ENCODE measurements around the gene GPR137. TPM values are rescaled to one million over a fixed set of nuclear protein-coding genes. Genes with fewer than 3 reads are reported as not detected.

GPR137 gene
- polyA plus RNA-seq, 1 donor from 2014 or later = 34.1 TPM

GRCh38 chr11:64276653-64277431, 8.8 kb upstream of the GPR137 start:
- no peaks in the 10 kb centered on the region for H3K79me2 ChIP-seq (replicated peaks; ENCODE audit: insufficient read depth, low read length)
- H3F3A ChIP-seq (ENCODE audit: insufficient read depth, low read length, poor library complexity, severe bottlenecking) = no peaks in the 10 kb centered on the region
- no peak for TF ChIP-seq CTCF (IDR thresholded peaks at IDR 0.05; ENCODE audit: poor library complexity, severe bottlenecking)
- H3K27ac ChIP-seq (ENCODE audit: low read length) = no peak overlapping the region
- no peaks in the 10 kb centered on the region for H4K20me1 ChIP-seq (ENCODE audit: insufficient read depth)
- no peak overlapping the region for H2AFZ ChIP-seq (ENCODE audit: low read depth, low read length)
- no peak overlapping the region for H3K4me2 ChIP-seq (ENCODE audit: low read length)
- H3K9ac ChIP-seq (ENCODE audit: low read length) = no peak overlapping the region
- H3K27me3 ChIP-seq (ENCODE audit: insufficient read depth, low read depth, low read length) = no peaks in the 10 kb centered on the region
- H3K9me2 ChIP-seq (ENCODE audit: insufficient read depth, low read length) = no peaks in the 10 kb centered on the region
- no peaks in the 10 kb centered on the region for H3K9me3 ChIP-seq (ENCODE audit: low read length)
- H3K36me3 ChIP-seq (ENCODE audit: insufficient read depth, low read length) = no peaks in the 10 kb centered on the region
- no peak overlapping the region for H3K4me3 ChIP-seq (ENCODE audit: low read length)

DNA sequence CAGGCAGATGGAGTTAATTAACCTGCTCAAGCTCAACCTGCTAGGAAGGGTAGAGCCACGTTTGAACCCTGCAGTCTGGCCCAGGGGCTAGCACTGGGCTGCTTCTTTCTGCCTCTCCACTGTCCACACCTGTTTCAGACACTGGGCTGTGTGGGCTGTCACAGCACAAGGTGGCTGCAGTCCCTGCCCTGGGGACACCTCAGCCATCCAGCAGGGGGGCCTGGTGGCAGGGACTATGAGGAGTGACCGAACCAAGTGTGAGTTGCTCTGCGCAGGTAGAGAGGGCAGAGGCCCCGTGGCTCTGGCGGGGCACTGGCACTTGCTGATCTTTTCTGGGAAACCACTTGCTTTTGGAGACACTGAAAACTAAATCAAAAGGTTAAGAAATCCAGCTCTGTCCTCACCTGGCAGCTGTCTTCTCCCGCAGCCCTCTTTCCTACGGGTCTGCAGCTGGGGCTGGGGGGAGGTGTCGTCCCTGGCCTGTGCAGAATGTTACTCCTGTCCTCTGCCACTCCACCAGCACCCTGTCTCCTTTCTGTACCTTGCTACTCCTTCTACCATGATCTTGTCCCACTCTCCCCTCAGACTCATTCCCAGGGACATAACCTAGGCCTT, 7.0 kb upstream of the GPR137 start:
- no peaks in the 10 kb centered on the region for H3K9me2 ChIP-seq (ENCODE audit: insufficient read depth, low read length)
- H3K36me3 ChIP-seq (ENCODE audit: insufficient read depth, low read length) = no peaks in the 10 kb centered on the region
- no peak for TF ChIP-seq MXI1 (conservative IDR thresholded peaks at IDR 0.05; ENCODE audit: poor library complexity, severe bottlenecking)
- TF ChIP-seq EP300 (conservative IDR thresholded peaks at IDR 0.05; ENCODE audit: poor library complexity, severe bottlenecking) = no peak
- no peak for TF ChIP-seq TAF1 (IDR thresholded peaks at IDR 0.05; ENCODE audit: low read depth)
- no peak for TF ChIP-seq CTCF (IDR thresholded peaks at IDR 0.05; ENCODE audit: poor library complexity, severe bottlenecking)
- TF ChIP-seq EZH2 (IDR thresholded peaks at IDR 0.05; ENCODE audit: borderline replicate concordance, insufficient read depth, low read length, poor library complexity, severe bottlenecking) = no peak
- TF ChIP-seq RAD21 (conservative IDR thresholded peaks at IDR 0.05) = no peak
- no peak for TF ChIP-seq POLR2AphosphoS5 (IDR thresholded peaks at IDR 0.05)
- TF ChIP-seq SMC3 (conservative IDR thresholded peaks at IDR 0.05; ENCODE audit: poor library complexity) = no peak
- TF ChIP-seq, protein P1, sequence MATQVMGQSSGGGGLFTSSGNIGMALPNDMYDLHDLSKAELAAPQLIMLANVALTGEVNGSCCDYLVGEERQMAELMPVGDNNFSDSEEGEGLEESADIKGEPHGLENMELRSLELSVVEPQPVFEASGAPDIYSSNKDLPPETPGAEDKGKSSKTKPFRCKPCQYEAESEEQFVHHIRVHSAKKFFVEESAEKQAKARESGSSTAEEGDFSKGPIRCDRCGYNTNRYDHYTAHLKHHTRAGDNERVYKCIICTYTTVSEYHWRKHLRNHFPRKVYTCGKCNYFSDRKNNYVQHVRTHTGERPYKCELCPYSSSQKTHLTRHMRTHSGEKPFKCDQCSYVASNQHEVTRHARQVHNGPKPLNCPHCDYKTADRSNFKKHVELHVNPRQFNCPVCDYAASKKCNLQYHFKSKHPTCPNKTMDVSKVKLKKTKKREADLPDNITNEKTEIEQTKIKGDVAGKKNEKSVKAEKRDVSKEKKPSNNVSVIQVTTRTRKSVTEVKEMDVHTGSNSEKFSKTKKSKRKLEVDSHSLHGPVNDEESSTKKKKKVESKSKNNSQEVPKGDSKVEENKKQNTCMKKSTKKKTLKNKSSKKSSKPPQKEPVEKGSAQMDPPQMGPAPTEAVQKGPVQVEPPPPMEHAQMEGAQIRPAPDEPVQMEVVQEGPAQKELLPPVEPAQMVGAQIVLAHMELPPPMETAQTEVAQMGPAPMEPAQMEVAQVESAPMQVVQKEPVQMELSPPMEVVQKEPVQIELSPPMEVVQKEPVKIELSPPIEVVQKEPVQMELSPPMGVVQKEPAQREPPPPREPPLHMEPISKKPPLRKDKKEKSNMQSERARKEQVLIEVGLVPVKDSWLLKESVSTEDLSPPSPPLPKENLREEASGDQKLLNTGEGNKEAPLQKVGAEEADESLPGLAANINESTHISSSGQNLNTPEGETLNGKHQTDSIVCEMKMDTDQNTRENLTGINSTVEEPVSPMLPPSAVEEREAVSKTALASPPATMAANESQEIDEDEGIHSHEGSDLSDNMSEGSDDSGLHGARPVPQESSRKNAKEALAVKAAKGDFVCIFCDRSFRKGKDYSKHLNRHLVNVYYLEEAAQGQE (IDR thresholded peaks at IDR 0.05; ENCODE audit: borderline replicate concordance) = no peak
- no peak overlapping the region for H3K9ac ChIP-seq (ENCODE audit: low read length)
- no peak overlapping the region for H2AFZ ChIP-seq (ENCODE audit: low read depth, low read length)
- no peak overlapping the region for H3K4me2 ChIP-seq (ENCODE audit: low read length)
- H3F3A ChIP-seq (ENCODE audit: insufficient read depth, low read length, poor library complexity, severe bottlenecking) = no peaks in the 10 kb centered on the region
- H3K27me3 ChIP-seq (ENCODE audit: insufficient read depth, low read depth, low read length) = no peaks in the 10 kb centered on the region
- no peaks in the 10 kb centered on the region for H3K9me3 ChIP-seq (ENCODE audit: low read length)
- no peak overlapping the region for H3K4me3 ChIP-seq (ENCODE audit: low read length)
- no peaks in the 10 kb centered on the region for H4K20me1 ChIP-seq (ENCODE audit: insufficient read depth)
- no peak overlapping the region for H3K27ac ChIP-seq (ENCODE audit: low read length)
- peaks cover 5% of the 10 kb centered on the region for H3K79me2 ChIP-seq (replicated peaks; ENCODE audit: insufficient read depth, low read length)

All from neural cell (in vitro differentiated cells).